Measurements from ENCODE around the gene IQSEC3. TPM values are rescaled to one million over a fixed set of nuclear protein-coding genes. Genes with fewer than 3 reads are reported as not detected.

Gene IQSEC3
- total RNA-seq, 2 donors from 2014 or later = 0.39 to 0.67 TPM

DNA sequence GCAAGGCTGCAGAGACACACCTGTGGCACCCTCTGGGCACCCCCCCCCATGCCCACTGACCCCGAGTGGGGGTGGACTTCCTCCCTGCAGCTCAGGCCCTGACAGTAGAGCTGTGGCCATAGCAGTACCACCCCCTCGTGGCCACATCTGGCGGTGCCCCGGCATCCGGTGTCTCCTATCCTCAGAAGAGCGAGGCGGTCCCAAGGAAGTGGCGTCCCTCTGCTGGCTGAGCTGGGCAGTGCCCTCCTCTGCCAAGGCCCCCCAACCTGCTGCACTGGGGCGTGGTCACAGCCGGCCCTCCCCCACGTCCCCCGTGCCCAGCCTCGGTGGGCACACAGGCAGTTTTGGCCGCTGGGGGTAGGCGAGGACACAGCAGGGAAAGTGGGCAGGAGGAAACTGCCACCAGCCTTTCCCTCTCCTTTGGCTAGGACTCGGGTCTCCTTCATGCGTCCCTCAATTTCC, 153.4 kb downstream of the IQSEC3 start:
- no peaks in the 10 kb centered on the region for H3K36me3 ChIP-seq
- H3K27me3 ChIP-seq = no peaks in the 10 kb centered on the region
- no peak for DNase-seq (ENCODE audit: low spot score)
- no peak overlapping the region for H3K4me3 ChIP-seq
- H3K9me3 ChIP-seq = no peaks in the 10 kb centered on the region
- no peaks in the 10 kb centered on the region for H3K4me1 ChIP-seq
- TF ChIP-seq, protein P1, sequence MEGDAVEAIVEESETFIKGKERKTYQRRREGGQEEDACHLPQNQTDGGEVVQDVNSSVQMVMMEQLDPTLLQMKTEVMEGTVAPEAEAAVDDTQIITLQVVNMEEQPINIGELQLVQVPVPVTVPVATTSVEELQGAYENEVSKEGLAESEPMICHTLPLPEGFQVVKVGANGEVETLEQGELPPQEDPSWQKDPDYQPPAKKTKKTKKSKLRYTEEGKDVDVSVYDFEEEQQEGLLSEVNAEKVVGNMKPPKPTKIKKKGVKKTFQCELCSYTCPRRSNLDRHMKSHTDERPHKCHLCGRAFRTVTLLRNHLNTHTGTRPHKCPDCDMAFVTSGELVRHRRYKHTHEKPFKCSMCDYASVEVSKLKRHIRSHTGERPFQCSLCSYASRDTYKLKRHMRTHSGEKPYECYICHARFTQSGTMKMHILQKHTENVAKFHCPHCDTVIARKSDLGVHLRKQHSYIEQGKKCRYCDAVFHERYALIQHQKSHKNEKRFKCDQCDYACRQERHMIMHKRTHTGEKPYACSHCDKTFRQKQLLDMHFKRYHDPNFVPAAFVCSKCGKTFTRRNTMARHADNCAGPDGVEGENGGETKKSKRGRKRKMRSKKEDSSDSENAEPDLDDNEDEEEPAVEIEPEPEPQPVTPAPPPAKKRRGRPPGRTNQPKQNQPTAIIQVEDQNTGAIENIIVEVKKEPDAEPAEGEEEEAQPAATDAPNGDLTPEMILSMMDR (IDR thresholded peaks at IDR 0.05) = peak; percentile 34 to 61
- no peak overlapping the region for H3K27ac ChIP-seq

DNA sequence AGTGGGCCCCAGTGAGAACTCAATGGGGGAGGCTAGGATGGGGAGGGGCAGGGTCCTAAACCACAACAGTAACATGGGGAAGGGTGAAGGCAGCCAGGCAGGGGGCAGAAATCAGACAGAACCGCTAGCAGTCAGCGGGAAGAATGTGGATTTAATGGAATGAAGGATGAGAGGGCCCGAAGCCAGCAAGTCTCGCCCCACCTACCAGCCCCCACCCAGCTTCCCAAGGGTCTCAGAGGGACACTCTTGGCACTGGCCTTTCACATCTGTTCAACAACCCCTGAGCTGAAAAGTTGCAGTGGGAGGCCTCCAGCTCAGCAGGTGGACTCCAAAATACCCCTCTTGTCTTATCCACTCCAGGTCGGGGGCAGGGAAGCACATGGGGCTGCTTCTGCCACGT, 153.9 kb downstream of the IQSEC3 start:
- H3K4me3 ChIP-seq = no peak overlapping the region
- no peaks in the 10 kb centered on the region for H3K27me3 ChIP-seq
- DNase-seq (ENCODE audit: low spot score) = no peak
- no peaks in the 10 kb centered on the region for H3K36me3 ChIP-seq
- H3K9me3 ChIP-seq = no peaks in the 10 kb centered on the region
- H3K27ac ChIP-seq = no peak overlapping the region
- TF ChIP-seq, protein P1 (IDR thresholded peaks at IDR 0.05) = no peak
- H3K4me1 ChIP-seq = no peaks in the 10 kb centered on the region

DNA sequence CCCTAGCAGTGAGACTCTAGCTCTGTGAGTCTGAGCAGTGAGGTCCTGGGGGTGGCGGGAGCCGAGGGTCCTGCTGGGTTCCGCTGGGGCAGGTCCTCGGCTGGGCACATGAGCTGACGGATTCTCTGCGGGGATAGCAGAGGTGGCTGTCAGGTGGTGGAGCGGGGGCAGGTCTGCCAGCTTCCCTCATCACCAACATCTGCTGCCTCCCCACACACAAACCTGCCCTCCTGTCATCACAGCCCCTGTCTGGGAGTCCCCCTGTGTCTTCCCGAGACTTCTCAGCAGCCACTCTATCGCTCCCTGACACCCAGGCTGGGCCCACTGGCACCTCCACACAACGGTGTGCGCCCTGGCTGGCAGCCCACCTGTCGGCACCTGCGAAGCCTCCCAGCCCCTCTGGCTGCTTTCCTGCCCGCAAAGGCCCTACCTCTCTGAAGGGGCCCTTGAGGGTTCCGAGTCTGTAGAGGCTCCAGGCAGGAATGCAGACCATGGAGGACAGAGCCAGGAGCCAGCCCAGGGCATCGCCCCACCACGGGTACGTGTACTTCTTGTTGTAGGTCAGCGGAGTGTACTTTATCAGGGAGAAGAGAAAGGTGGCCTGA, 154.5 kb downstream of the IQSEC3 start:
- Histone ChIP-seq H3K4me1 (no peaks in the 10 kb centered on the region), H3K27ac (no peak overlapping the region), H3K27me3 (no peaks in the 10 kb centered on the region), H3K9me3 (no peaks in the 10 kb centered on the region), H3K36me3 (no peaks in the 10 kb centered on the region), H3K4me3 (no peak overlapping the region)
- DNase-seq (ENCODE audit: low spot score) = no peak
- TF ChIP-seq, protein P1 (IDR thresholded peaks at IDR 0.05) = no peak

DNA sequence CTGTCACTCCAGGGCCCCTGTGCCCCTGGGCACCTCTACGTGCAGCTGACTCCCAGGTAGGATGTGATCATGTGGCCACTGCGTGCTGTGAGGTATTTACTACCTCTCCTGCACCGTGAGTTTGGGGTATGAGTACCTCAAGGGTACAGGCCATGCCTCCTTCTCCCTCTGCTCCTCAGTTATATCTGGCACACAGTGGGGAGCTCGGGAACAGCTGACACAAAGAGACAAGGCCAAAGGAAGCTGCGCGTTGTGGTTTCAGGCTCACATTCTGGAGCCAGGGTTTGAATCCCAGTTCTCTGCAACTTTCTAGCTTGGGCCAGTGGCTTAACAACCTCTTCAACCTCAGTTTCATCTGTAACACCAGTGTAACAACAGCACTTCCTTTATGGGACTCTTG, 155.2 kb downstream of the IQSEC3 start:
- no peaks in the 10 kb centered on the region for H3K36me3 ChIP-seq
- no peak overlapping the region for H3K4me3 ChIP-seq
- H3K27me3 ChIP-seq = no peaks in the 10 kb centered on the region
- no peak for DNase-seq (ENCODE audit: low spot score)
- no peaks in the 10 kb centered on the region for H3K9me3 ChIP-seq
- H3K27ac ChIP-seq = no peak overlapping the region
- H3K4me1 ChIP-seq = no peaks in the 10 kb centered on the region
- TF ChIP-seq, protein P1 (IDR thresholded peaks at IDR 0.05) = no peak

DNA sequence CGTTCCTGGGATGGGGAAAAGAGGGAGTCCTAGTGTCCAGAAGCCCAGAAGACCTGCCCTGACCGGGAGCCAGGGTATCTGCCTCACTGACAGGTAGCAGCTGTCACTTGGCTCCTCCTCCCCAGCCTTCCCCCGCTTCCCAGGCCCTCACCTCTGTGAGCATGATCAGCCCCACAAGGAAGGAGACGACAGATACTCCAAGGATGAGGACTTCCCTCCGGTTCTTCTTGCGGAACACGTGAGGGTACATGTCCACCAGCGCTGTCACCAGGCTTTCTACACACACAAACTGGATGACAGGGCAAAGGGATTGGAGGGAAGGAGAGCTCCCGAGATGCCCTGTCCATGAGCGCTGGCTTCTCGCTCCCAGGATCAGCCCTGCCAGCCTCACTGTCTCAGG, 157.3 kb downstream of the IQSEC3 start:
- Histone ChIP-seq H3K27me3 (no peaks in the 10 kb centered on the region), H3K4me3 (no peak overlapping the region), H3K9me3 (no peaks in the 10 kb centered on the region), H3K27ac (no peak overlapping the region), H3K36me3 (no peaks in the 10 kb centered on the region), H3K4me1 (no peaks in the 10 kb centered on the region)
- no peak for DNase-seq (ENCODE audit: low spot score)
- TF ChIP-seq, protein P1 (IDR thresholded peaks at IDR 0.05) = no peak

- DNase-seq (ENCODE audit: low spot score) = no peak
- TF ChIP-seq, protein P1 (IDR thresholded peaks at IDR 0.05) = no peak
- no peaks in the 10 kb centered on the region for H3K36me3 ChIP-seq
Observed at GRCh38 chr12:224330-224729, 157.8 kb downstream of the IQSEC3 start.

More at GRCh38 chr12:224330-224729, 157.8 kb downstream of the IQSEC3 start:
- H3K27ac ChIP-seq = no peak overlapping the region
- no peaks in the 10 kb centered on the region for H3K27me3 ChIP-seq
- H3K4me1 ChIP-seq = no peaks in the 10 kb centered on the region
- no peak overlapping the region for H3K4me3 ChIP-seq
- no peaks in the 10 kb centered on the region for H3K9me3 ChIP-seq
